ENCODE data around the gene KRT85. TPM values are rescaled to one million over a fixed set of nuclear protein-coding genes. Genes with fewer than 3 reads are reported as not detected.

KRT85 gene
- total RNA-seq, 1 donor from 2014 or later = not detected

DNA sequence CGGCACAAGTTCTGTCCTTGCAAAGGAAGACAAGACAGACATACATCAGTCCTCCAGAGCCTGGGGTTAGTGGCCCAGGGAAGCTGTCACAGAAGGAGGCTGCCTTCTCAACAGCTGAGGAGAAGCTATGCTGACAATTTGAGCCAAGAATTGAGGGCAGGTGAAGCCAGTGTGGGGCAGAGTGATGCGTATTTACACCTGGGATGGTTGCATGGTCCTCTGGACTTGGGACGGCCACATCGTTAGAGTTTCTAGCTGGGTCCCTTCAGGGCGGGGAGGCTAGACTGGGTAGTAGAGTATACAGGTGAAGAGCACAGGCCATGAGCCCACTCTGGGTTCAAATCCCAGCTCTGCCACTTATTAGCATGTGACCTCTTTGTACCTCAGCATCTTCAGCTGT lies 16.5 kb downstream of the KRT85 start:
- Mint-ChIP-seq H3K27me3 (ENCODE audit: low read depth) (peaks cover 22% of the 10 kb centered on the region), H3K4me3 (no peak overlapping the region), H3K27ac (no peak overlapping the region), H3K36me3 (no peaks in the 10 kb centered on the region), H3K9me3 (no peaks in the 10 kb centered on the region), H3K4me1 (peaks cover 32% of the 10 kb centered on the region)
- peak in 1 of 2 experiments; percentile 25 for DNase-seq (ENCODE audit: low spot score in 2 of 2, unreplicated experiment in 2 of 2)
- TF ChIP-seq, protein P1, sequence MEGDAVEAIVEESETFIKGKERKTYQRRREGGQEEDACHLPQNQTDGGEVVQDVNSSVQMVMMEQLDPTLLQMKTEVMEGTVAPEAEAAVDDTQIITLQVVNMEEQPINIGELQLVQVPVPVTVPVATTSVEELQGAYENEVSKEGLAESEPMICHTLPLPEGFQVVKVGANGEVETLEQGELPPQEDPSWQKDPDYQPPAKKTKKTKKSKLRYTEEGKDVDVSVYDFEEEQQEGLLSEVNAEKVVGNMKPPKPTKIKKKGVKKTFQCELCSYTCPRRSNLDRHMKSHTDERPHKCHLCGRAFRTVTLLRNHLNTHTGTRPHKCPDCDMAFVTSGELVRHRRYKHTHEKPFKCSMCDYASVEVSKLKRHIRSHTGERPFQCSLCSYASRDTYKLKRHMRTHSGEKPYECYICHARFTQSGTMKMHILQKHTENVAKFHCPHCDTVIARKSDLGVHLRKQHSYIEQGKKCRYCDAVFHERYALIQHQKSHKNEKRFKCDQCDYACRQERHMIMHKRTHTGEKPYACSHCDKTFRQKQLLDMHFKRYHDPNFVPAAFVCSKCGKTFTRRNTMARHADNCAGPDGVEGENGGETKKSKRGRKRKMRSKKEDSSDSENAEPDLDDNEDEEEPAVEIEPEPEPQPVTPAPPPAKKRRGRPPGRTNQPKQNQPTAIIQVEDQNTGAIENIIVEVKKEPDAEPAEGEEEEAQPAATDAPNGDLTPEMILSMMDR (IDR thresholded peaks at IDR 0.05; ENCODE audit: unreplicated experiment) = no peak

- H3K4me3 Mint-ChIP-seq = no peak overlapping the region
- peaks cover 22% of the 10 kb centered on the region for H3K27me3 Mint-ChIP-seq (ENCODE audit: low read depth)
- TF ChIP-seq, protein P1 (IDR thresholded peaks at IDR 0.05; ENCODE audit: unreplicated experiment) = no peak
- no peak for DNase-seq (ENCODE audit: low spot score in 2 of 2, unreplicated experiment in 2 of 2)
- H3K27ac Mint-ChIP-seq = no peak overlapping the region
- H3K9me3 Mint-ChIP-seq = no peaks in the 10 kb centered on the region
- peaks cover 36% of the 10 kb centered on the region for H3K4me1 Mint-ChIP-seq
- H3K36me3 Mint-ChIP-seq = no peaks in the 10 kb centered on the region
Measured at GRCh38 chr12:52350021-52350620, 17.2 kb downstream of the KRT85 start.

- peaks cover 43% of the 10 kb centered on the region for H3K4me1 Mint-ChIP-seq
- H3K36me3 Mint-ChIP-seq = no peaks in the 10 kb centered on the region
- DNase-seq (ENCODE audit: low spot score in 2 of 2, unreplicated experiment in 2 of 2) = no peak
- H3K9me3 Mint-ChIP-seq = no peaks in the 10 kb centered on the region
- H3K27ac Mint-ChIP-seq = no peak overlapping the region
- TF ChIP-seq, protein P1 (IDR thresholded peaks at IDR 0.05; ENCODE audit: unreplicated experiment) = no peak
- H3K27me3 Mint-ChIP-seq (ENCODE audit: low read depth) = peaks cover 21% of the 10 kb centered on the region
- no peak overlapping the region for H3K4me3 Mint-ChIP-seq
Measured at GRCh38 chr12:52349196-52349595, 18.1 kb downstream of the KRT85 start.

GRCh38 chr12:52347551-52348510 lies 19.4 kb downstream of the KRT85 start:
- Mint-ChIP-seq H3K36me3 (no peaks in the 10 kb centered on the region), H3K9me3 (no peaks in the 10 kb centered on the region), H3K4me3 (no peak overlapping the region), H3K27ac (no peak overlapping the region), H3K4me1 (peaks cover 37% of the 10 kb centered on the region), H3K27me3 (ENCODE audit: low read depth) (peaks cover 14% of the 10 kb centered on the region)
- DNase-seq (ENCODE audit: low spot score in 2 of 2, unreplicated experiment in 2 of 2) = peak in 1 of 2 experiments; percentile 7
- TF ChIP-seq, protein P1 (IDR thresholded peaks at IDR 0.05; ENCODE audit: unreplicated experiment) = no peak

GRCh38 chr12:52347016-52347415 lies 20.3 kb downstream of the KRT85 start:
- Mint-ChIP-seq H3K36me3 (no peaks in the 10 kb centered on the region), H3K27ac (no peak overlapping the region), H3K4me1 (peaks cover 37% of the 10 kb centered on the region), H3K9me3 (no peaks in the 10 kb centered on the region), H3K27me3 (ENCODE audit: low read depth) (peaks cover 6% of the 10 kb centered on the region), H3K4me3 (no peak overlapping the region)
- peak in 1 of 2 experiments; percentile 5 for DNase-seq (ENCODE audit: low spot score in 2 of 2, unreplicated experiment in 2 of 2)
- TF ChIP-seq, protein P1 (IDR thresholded peaks at IDR 0.05; ENCODE audit: unreplicated experiment) = no peak
